CD14-positive monocyte (primary cell): Measurements from ENCODE around the gene PPA1. TPM values are rescaled to one million over a fixed set of nuclear protein-coding genes. Genes with fewer than 3 reads are reported as not detected.

ENCODE experiments used
- DNase-seq, 3 donors: peaks; one replicate each; pipeline ENCODE4 v3.0.0-alpha.2; 2011 to 2022
- H2AFZ ChIP-seq: 2 replicates; pipeline ENCODE4 v1.6.0; 2012; ENCODE audit warnings: mild to moderate bottlenecking, low read depth, low read length, inconsistent platforms; ENCODE audit not compliant: insufficient read depth, poor library complexity, severe bottlenecking
- H3K27ac ChIP-seq, 2 donors: 1 replicate in 1 of 2; 2 replicates in 1 of 2; pipeline ENCODE4 v1.5.1; 2012 to 2013; ENCODE audit warnings: low read length in 2 of 2, control low read depth in 1 of 2, inconsistent platforms in 1 of 2, low read depth in 1 of 2, mild to moderate bottlenecking in 1 of 2
- H3K27me3 ChIP-seq, 2 donors: one replicate each; pipeline versions ENCODE4 v1.6.0 to v1.6.1; 2011 to 2013; ENCODE audit warnings: low read length in 2 of 2; ENCODE audit not compliant: control insufficient read depth in 2 of 2, insufficient read depth in 2 of 2
- H3K36me3 ChIP-seq, 2 donors: replicated peaks in 1 of 2; 1 replicate in 1 of 2; 2 replicates in 1 of 2; pipeline versions ENCODE4 v1.5.1 to v1.6.1; 2012 to 2013; ENCODE audit warnings: low read length in 2 of 2, control low read depth in 1 of 2, inconsistent platforms in 1 of 2, mild to moderate bottlenecking in 1 of 2; ENCODE audit not compliant: insufficient read depth in 2 of 2, control insufficient read depth in 1 of 2
- H3K4me1 ChIP-seq, 2 donors: 1 replicate in 1 of 2; 2 replicates in 1 of 2; pipeline versions ENCODE4 v1.5.1 to v1.6.1; 2012 to 2013; ENCODE audit warnings: low read length in 2 of 2, control low read depth in 1 of 2, inconsistent platforms in 1 of 2, mild to moderate bottlenecking in 1 of 2, moderate library complexity in 1 of 2; ENCODE audit not compliant: insufficient read depth in 2 of 2, control insufficient read depth in 1 of 2
- H3K4me2 ChIP-seq: replicated peaks from 2 replicates; pipeline ENCODE3; 2012; ENCODE audit warnings: low read length, moderate library complexity, mild to moderate bottlenecking; ENCODE audit not compliant: poor library complexity, severe bottlenecking; ENCODE audit errors: extremely low read depth
- H3K4me3 ChIP-seq, 3 experiments: fragments of 200-600 bp in 1 of 3; sonication (generic) in 1 of 3; replicated peaks in 1 of 3; 1 replicate in 2 of 3; 2 replicates in 1 of 3; pipeline ENCODE4 v1.5.1; 2011 to 2013; ENCODE audit warnings: low read length in 3 of 3, mild to moderate bottlenecking in 3 of 3, control low read depth in 2 of 3, low read depth in 2 of 3, inconsistent platforms in 1 of 3, moderate library complexity in 1 of 3
- H3K79me2 ChIP-seq: 2 replicates; pipeline ENCODE4 v1.6.0; 2012; ENCODE audit warnings: mild to moderate bottlenecking, control low read depth, inconsistent platforms, low read length, moderate library complexity; ENCODE audit not compliant: insufficient read depth
- H3K9ac ChIP-seq: 2 replicates; pipeline ENCODE4 v1.6.0; 2017; ENCODE audit warnings: low read length, mild to moderate bottlenecking; ENCODE audit not compliant: insufficient read depth, poor library complexity, severe bottlenecking
- H3K9me3 ChIP-seq, 2 donors: replicated peaks in 1 of 2; 1 replicate in 1 of 2; 2 replicates in 1 of 2; pipeline versions ENCODE4 v1.5.1 to v1.6.1; 2012 to 2013; ENCODE audit warnings: low read length in 2 of 2, control low read depth in 1 of 2; ENCODE audit not compliant: control insufficient read depth in 1 of 2, insufficient read depth in 1 of 2
- H4K20me1 ChIP-seq: 2 replicates; pipeline ENCODE4 v1.6.0; 2012; ENCODE audit warnings: mild to moderate bottlenecking, low read length, control low read depth, moderate library complexity; ENCODE audit not compliant: insufficient read depth
- H3K27ac Mint-ChIP-seq, 7 donors: one replicate each; pipeline ENCODE4 v1.8.0; 2020; ENCODE audit warnings: mild to moderate bottlenecking in 7 of 7, mixed read lengths in 7 of 7, moderate library complexity in 6 of 7, inconsistent platforms in 2 of 7
- H3K27me3 Mint-ChIP-seq, 3 donors: one replicate each; pipeline ENCODE4 v1.8.0; 2021 to 2022; ENCODE audit warnings: low read depth in 3 of 3, mild to moderate bottlenecking in 3 of 3, mixed read lengths in 3 of 3, moderate library complexity in 3 of 3, inconsistent platforms in 1 of 3
- H3K36me3 Mint-ChIP-seq, 2 donors: one replicate each; pipeline ENCODE4 v1.8.0; 2020; ENCODE audit warnings: mixed read lengths in 2 of 2, inconsistent platforms in 1 of 2, mild to moderate bottlenecking in 1 of 2
- H3K4me1 Mint-ChIP-seq: one replicate; pipeline ENCODE4 v1.8.0; 2020; ENCODE audit warnings: mild to moderate bottlenecking, mixed read lengths
- H3K4me3 Mint-ChIP-seq, 2 donors: one replicate each; pipeline ENCODE4 v1.8.0; 2020; ENCODE audit warnings: mild to moderate bottlenecking in 2 of 2, mixed read lengths in 2 of 2, moderate library complexity in 1 of 2
- H3K9me3 Mint-ChIP-seq, 7 donors: one replicate each; pipeline ENCODE4 v1.8.0; 2020 to 2022; ENCODE audit warnings: mixed read lengths in 7 of 7, mild to moderate bottlenecking in 6 of 7, moderate library complexity in 6 of 7, inconsistent platforms in 2 of 7
- WGBS: methylation state at CpG from one replicate; pipeline ENCODE4 v1.1.5; 2013; ENCODE audit warnings: missing lambda C conversion rate; ENCODE audit not compliant: insufficient coverage; 5-methylcytosine and 5-hydroxymethylcytosine counted together
- intact Hi-C, 2 donors: fragments of 100-400 bp; cut with micrococcal nuclease; formaldehyde crosslinking; loops; one replicate each; pipeline versions ENCODE4 v1.15.0 to v1.15.1; 2023
- polyA plus RNA-seq, 3 donors: library from polyadenylated mRNA; depleted of rRNA in 1 of 3; unstranded in 2 of 3; stranded (reverse) in 1 of 3; fragments of 300-500 nt in 2 of 3; fragments of >200 nt in 1 of 3; fragmentation: Illumina TruSeq in 2 of 3; gene quantifications; 1 replicate in 2 of 3; 2 replicates in 1 of 3; pipeline ENCODE4 v1.2.3, GENCODE V29; 2012 to 2021
- TF ChIP-seq, protein P1 (sequence below): fragments of 200-600 bp; IDR thresholded peaks from one replicate; pipeline ENCODE4 v1.8.0; 2022; ENCODE audit warnings: antibody characterized with exemption, mild to moderate bottlenecking

Gene PPA1
- polyA plus RNA-seq, 3 donors = 30.9 to 125 (median 112) TPM

DNA sequence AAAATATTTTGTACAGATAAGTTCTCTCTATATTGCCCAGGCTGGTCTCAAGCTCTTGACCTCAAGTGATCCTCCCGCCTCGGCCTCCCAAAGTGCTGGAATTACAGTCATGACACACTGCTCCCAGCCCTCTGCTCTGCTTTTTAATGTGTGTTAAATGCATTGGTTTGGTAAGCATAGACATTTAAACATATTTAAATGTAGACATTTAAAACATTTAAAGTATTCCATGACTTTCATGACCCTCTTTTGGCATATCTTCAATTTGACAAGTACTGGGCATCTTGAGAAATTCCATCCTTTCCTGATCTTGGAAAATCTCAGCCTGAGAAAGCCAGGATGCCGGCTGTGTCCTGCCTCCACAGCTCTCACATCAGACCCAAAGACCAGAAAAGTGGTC, 57.7 kb downstream of the PPA1 start:
- Mint-ChIP-seq H3K4me3 (no peak overlapping the region), H3K27me3 (peaks cover 0 to 4% (median 0%) of the 10 kb centered on the region in 3 donors), H3K36me3 (no peaks in the 10 kb centered on the region), H3K4me1 (peaks cover 22% of the 10 kb centered on the region), H3K9me3 (peaks cover 2 to 8% (median 4%) of the 10 kb centered on the region in 7 donors), H3K27ac (no peak overlapping the region)
- no peak overlapping the region for H3K4me3 ChIP-seq
- TF ChIP-seq, protein P1, sequence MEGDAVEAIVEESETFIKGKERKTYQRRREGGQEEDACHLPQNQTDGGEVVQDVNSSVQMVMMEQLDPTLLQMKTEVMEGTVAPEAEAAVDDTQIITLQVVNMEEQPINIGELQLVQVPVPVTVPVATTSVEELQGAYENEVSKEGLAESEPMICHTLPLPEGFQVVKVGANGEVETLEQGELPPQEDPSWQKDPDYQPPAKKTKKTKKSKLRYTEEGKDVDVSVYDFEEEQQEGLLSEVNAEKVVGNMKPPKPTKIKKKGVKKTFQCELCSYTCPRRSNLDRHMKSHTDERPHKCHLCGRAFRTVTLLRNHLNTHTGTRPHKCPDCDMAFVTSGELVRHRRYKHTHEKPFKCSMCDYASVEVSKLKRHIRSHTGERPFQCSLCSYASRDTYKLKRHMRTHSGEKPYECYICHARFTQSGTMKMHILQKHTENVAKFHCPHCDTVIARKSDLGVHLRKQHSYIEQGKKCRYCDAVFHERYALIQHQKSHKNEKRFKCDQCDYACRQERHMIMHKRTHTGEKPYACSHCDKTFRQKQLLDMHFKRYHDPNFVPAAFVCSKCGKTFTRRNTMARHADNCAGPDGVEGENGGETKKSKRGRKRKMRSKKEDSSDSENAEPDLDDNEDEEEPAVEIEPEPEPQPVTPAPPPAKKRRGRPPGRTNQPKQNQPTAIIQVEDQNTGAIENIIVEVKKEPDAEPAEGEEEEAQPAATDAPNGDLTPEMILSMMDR = no peak
- H3K4me1 ChIP-seq = peaks cover 32 to 34% of the 10 kb centered on the region in 2 donors
- H3K27me3 ChIP-seq = no peaks in the 10 kb centered on the region
- no peaks in the 10 kb centered on the region for H3K9me3 ChIP-seq
- no peak overlapping the region for H3K9ac ChIP-seq
- H3K4me2 ChIP-seq = no peak overlapping the region
- intact Hi-C loops = no loop called here
- H3K36me3 ChIP-seq = no peaks in the 10 kb centered on the region
- no peaks in the 10 kb centered on the region for H3K79me2 ChIP-seq
- no peak for DNase-seq
- no peaks in the 10 kb centered on the region for H4K20me1 ChIP-seq
- no peak overlapping the region for H3K27ac ChIP-seq
- no peak overlapping the region for H2AFZ ChIP-seq
- 100% methylated on average over 1 of the region's 3 CpGs for WGBS

DNA sequence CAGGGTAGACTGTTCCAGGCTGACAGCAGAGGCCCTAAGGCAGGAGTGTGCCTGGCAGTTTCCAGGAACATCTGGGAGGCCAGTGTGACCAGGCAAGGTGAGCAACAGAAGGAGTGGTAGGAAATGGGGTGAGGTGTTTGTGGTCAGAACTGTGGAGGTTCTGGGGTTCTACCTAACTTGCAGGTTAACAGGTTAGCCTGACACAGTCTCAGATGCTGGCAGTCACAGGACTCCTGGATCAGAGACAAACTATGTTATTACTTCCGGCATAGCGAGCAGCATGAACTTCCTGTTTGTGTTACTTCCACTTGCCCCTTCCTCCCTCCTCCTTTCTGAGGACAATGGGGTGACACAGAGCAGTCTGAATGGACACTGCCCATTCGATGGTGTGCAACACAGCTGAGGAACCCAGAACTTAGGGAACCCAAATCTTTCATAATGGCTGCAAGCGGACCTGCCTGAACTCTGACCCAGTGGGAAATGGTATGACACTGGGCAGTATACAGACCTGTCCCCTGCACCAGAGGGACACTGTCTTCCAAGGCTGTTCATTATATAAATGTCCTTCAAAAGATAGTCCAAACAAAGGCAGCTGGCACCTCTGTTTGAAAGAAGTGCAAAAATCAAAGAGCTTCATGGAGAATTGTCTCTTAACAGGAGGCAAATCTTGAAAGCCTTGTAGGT, 59.0 kb downstream of the PPA1 start:
- H3K36me3 Mint-ChIP-seq = no peaks in the 10 kb centered on the region
- H3K27me3 ChIP-seq = no peaks in the 10 kb centered on the region
- H3K4me2 ChIP-seq = peak overlapping the region; percentile 63
- no peaks in the 10 kb centered on the region for H3K9me3 ChIP-seq
- H3K4me3 ChIP-seq = peak overlapping the region in 1 of 3 experiments; percentile 52
- intact Hi-C loops = no loop called here
- DNase-seq = peak; percentile 91 to 96 (median 91)
- H3K4me1 Mint-ChIP-seq = peaks cover 27% of the 10 kb centered on the region
- peaks cover 7% of the 10 kb centered on the region for H4K20me1 ChIP-seq
- TF ChIP-seq, protein P1 = no peak
- H3K36me3 ChIP-seq = no peaks in the 10 kb centered on the region
- H3K27ac ChIP-seq = peak overlapping the region; percentile 88 to 93
- no peak overlapping the region for H3K9ac ChIP-seq
- peak overlapping the region; percentile 92 for H2AFZ ChIP-seq
- H3K9me3 Mint-ChIP-seq = peaks cover 0 to 4% (median 0%) of the 10 kb centered on the region in 7 donors
- H3K79me2 ChIP-seq = peaks cover 12% of the 10 kb centered on the region
- H3K27me3 Mint-ChIP-seq = peaks cover 0 to 2% (median 0%) of the 10 kb centered on the region in 3 donors
- H3K4me1 ChIP-seq = peaks cover 38 to 42% of the 10 kb centered on the region in 2 donors
- H3K4me3 Mint-ChIP-seq = peak overlapping the region; percentile 52 to 62
- 0% methylated on average over 2 of the region's 4 CpGs for WGBS
- peak overlapping the region; percentile 91 to 97 (median 96) for H3K27ac Mint-ChIP-seq
